Thyroid gland (tissue), 4 donors: ENCODE measurements around the gene PPBP. TPM values are rescaled to one million over a fixed set of nuclear protein-coding genes. Genes with fewer than 3 reads are reported as not detected.

Source experiments
- DNase-seq, 2 donors: peaks; one replicate each; pipeline ENCODE4 v3.0.0-alpha.2; 2019
- H3K27ac ChIP-seq, 3 donors: fragments of 200-600 bp; sonication (generic); 1 replicate in 2 of 3; 2 replicates in 1 of 3; pipeline ENCODE4 v1.5.1; 2016 to 2019; ENCODE audit warnings: mild to moderate bottlenecking in 1 of 3, moderate library complexity in 1 of 3
- H3K27me3 ChIP-seq: fragments of 200-600 bp; sonication (generic); one replicate; pipeline ENCODE4 v1.5.1; 2019
- H3K36me3 ChIP-seq, 2 donors: fragments of 200-600 bp; sonication (generic); one replicate each; pipeline ENCODE4 v1.5.1; 2016 to 2019
- H3K4me1 ChIP-seq, 2 donors: fragments of 200-600 bp; sonication (generic); one replicate each; pipeline ENCODE4 v1.5.1; 2017 to 2019
- H3K4me3 ChIP-seq, 3 donors: fragments of 200-600 bp; sonication (generic); replicated peaks in 1 of 3; 1 replicate in 2 of 3; 2 replicates in 1 of 3; pipeline ENCODE4 v1.5.1; 2016; ENCODE audit warnings: mild to moderate bottlenecking in 1 of 3
- H3K9me3 ChIP-seq: fragments of 200-600 bp; sonication (generic); one replicate; pipeline ENCODE4 v1.5.1; 2017
- CTCF ChIP-seq, 6 experiments: fragments of 200-600 bp in 3 of 6; fragments of 450-650 bp in 3 of 6; sonication (generic) in 3 of 6; IDR thresholded peaks; one replicate each; pipeline ENCODE4 v1.5.1; 2016 to 2019; ENCODE audit warnings: antibody characterized with exemption in 6 of 6, mild to moderate bottlenecking in 2 of 6, inconsistent platforms in 1 of 6, moderate library complexity in 1 of 6
- POLR2A ChIP-seq, 2 donors: fragments of 450-650 bp; IDR thresholded peaks; one replicate each; pipeline ENCODE4 v1.6.1; 2017; ENCODE audit warnings: antibody characterized with exemption in 2 of 2, mild to moderate bottlenecking in 2 of 2, moderate library complexity in 1 of 2
- WGBS, 2 donors: methylation state at CpG; one replicate each; pipeline ENCODE4 v1.1.5; 2017; 5-methylcytosine and 5-hydroxymethylcytosine counted together
- intact Hi-C: fragments of 100-400 bp; cut with DNase I; formaldehyde crosslinking; loops from one replicate; pipeline ENCODE4 v1.15.1; 2023
- total RNA-seq, 4 donors: library from RNA; depleted of rRNA; stranded (reverse); fragments of >200 nt; gene quantifications; one replicate each; pipeline ENCODE4 v1.2.3, GENCODE V29; 2016

Gene PPBP
- total RNA-seq, 4 donors from 2014 or later: 1.3 to 1.5 (median 1.3) TPM; not detected in 1

GRCh38 chr4:74013264-74013663, 25.3 kb upstream of the PPBP start:
- intact Hi-C loops: no loop called here
- WGBS, 2 donors: 38 to 41% methylated on average over 2 of the region's 2 CpGs
- no peak overlapping the region for H3K4me3 ChIP-seq

GRCh38 chr4:74012130-74012529, 24.1 kb upstream of the PPBP start:
- intact Hi-C loops: no loop called here
- Histone ChIP-seq H3K9me3 (no peaks in the 10 kb centered on the region), H3K4me1 (no peaks in the 10 kb centered on the region), H3K36me3 (no peaks in the 10 kb centered on the region), H3K27me3 (no peaks in the 10 kb centered on the region), H3K4me3 (no peak overlapping the region), H3K27ac (no peak overlapping the region)
- DNase-seq: no peak
- TF ChIP-seq CTCF (IDR thresholded peaks at IDR 0.05) (no peak), POLR2A (IDR thresholded peaks at IDR 0.05) (no peak)
- WGBS, 2 donors: 85 to 86% methylated on average over 4 of the region's 4 CpGs

More at GRCh38 chr4:74013264-74013663, 25.3 kb upstream of the PPBP start:
- Histone ChIP-seq H3K27me3 (no peaks in the 10 kb centered on the region), H3K4me1 (no peaks in the 10 kb centered on the region), H3K27ac (no peak overlapping the region), H3K36me3 (no peaks in the 10 kb centered on the region), H3K9me3 (no peaks in the 10 kb centered on the region)
- DNase-seq: no peak
- TF ChIP-seq POLR2A (IDR thresholded peaks at IDR 0.05) (no peak), CTCF (IDR thresholded peaks at IDR 0.05) (no peak)

- 92 to 94% methylated on average over 3 of the region's 3 CpGs for WGBS, 2 donors
- Histone ChIP-seq H3K27me3 (no peaks in the 10 kb centered on the region), H3K4me3 (no peak overlapping the region), H3K9me3 (no peaks in the 10 kb centered on the region), H3K36me3 (no peaks in the 10 kb centered on the region), H3K4me1 (no peaks in the 10 kb centered on the region), H3K27ac (no peak overlapping the region)
- intact Hi-C loops: no loop called here
- no peak for DNase-seq
- no peak for TF ChIP-seq CTCF (IDR thresholded peaks at IDR 0.05)
- TF ChIP-seq POLR2A (IDR thresholded peaks at IDR 0.05): no peak
Measured at GRCh38 chr4:74009307-74009706, 21.3 kb upstream of the PPBP start.

GRCh38 chr4:74006009-74006476, 18.1 kb upstream of the PPBP start:
- DNase-seq: no peak
- Histone ChIP-seq H3K4me3 (no peak overlapping the region), H3K9me3 (no peaks in the 10 kb centered on the region), H3K27me3 (no peaks in the 10 kb centered on the region), H3K27ac (no peak overlapping the region), H3K36me3 (no peaks in the 10 kb centered on the region), H3K4me1 (no peaks in the 10 kb centered on the region)
- TF ChIP-seq CTCF (IDR thresholded peaks at IDR 0.05): no peak
- no peak for TF ChIP-seq POLR2A (IDR thresholded peaks at IDR 0.05)
- WGBS, 2 donors: 34 to 73% methylated on average over 2 of the region's 2 CpGs
- intact Hi-C loops: no loop called here

GRCh38 chr4:74005528-74005927, 17.5 kb upstream of the PPBP start:
- Histone ChIP-seq H3K4me1 (no peaks in the 10 kb centered on the region), H3K9me3 (no peaks in the 10 kb centered on the region)
- TF ChIP-seq POLR2A (IDR thresholded peaks at IDR 0.05): no peak
- no peak for TF ChIP-seq CTCF (IDR thresholded peaks at IDR 0.05)

More at GRCh38 chr4:74005528-74005927, 17.5 kb upstream of the PPBP start:
- DNase-seq: no peak
- WGBS, 2 donors: 50 to 55% methylated on average over 3 of the region's 3 CpGs
- no peaks in the 10 kb centered on the region for H3K27me3 ChIP-seq
- H3K27ac ChIP-seq: no peak overlapping the region
- intact Hi-C loops: no loop called here
- no peak overlapping the region for H3K4me3 ChIP-seq
- H3K36me3 ChIP-seq: no peaks in the 10 kb centered on the region
